Peyer's patch (tissue), 4 donors: ENCODE measurements around the gene HS3ST2.

Experiments
- CTCF ChIP-seq, 6 experiments: fragments of 450-650 bp in 4 of 6; fragments of 200-600 bp in 2 of 6; sonication (generic) in 1 of 6; IDR thresholded peaks; one replicate each; pipeline ENCODE4 v1.5.1; 2017 to 2019; ENCODE audit warnings: antibody characterized with exemption in 6 of 6, mild to moderate bottlenecking in 3 of 6, moderate library complexity in 1 of 6
- POLR2A ChIP-seq, 2 donors: fragments of 450-650 bp; IDR thresholded peaks; one replicate each; pipeline ENCODE4 v1.5.1; 2017; ENCODE audit warnings: antibody characterized with exemption in 2 of 2, mild to moderate bottlenecking in 2 of 2, moderate library complexity in 2 of 2

DNA sequence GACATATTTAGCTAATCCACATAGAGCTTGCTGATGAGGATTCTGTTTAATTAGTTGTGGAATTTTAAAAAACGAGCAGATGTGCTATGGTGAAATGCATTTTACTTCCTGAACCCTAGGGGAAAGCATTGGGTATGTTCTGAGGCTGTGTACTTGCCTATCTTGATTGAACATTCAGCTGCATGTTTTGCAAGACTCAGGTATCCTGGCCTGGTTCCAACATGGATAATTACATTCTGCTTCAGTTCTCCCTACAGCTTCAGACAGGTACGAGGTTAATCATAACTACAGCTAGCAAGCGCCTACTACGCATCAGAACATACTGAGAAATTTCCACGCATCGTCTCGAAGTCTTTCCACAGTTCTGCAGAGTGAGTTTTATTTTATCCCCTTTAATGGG lies 77.0 kb downstream of the HS3ST2 start:
- TF ChIP-seq POLR2A (IDR thresholded peaks at IDR 0.05) (no peak), CTCF (IDR thresholded peaks at IDR 0.05) (no peak)
